ENCODE measurements around the gene FGF8.

FGF8 gene

GRCh38 chr10:101723176-101723575, 52.7 kb downstream of the FGF8 start:
- in situ Hi-C loops (cut with MboI; ENCODE audit: low pct_unique_long_range_greater_than_20kb, low sequenced_read_pairs, unreplicated experiment) = no loop called here
- no peak for DNase-seq (ENCODE audit: low spot score)
- no peak for TF ChIP-seq CTCF (IDR thresholded peaks at IDR 0.05; ENCODE audit: extremely low read depth, insufficient read depth, missing control alignments)

- no peak for TF ChIP-seq CTCF (IDR thresholded peaks at IDR 0.05; ENCODE audit: extremely low read depth, insufficient read depth, missing control alignments)
- no peak for DNase-seq (ENCODE audit: low spot score)
- in situ Hi-C loops (cut with MboI; ENCODE audit: low pct_unique_long_range_greater_than_20kb, low sequenced_read_pairs, unreplicated experiment) = no loop called here
Measured at GRCh38 chr10:101721806-101722205, 54.1 kb downstream of the FGF8 start.

- no peak for TF ChIP-seq CTCF (IDR thresholded peaks at IDR 0.05; ENCODE audit: extremely low read depth, insufficient read depth, missing control alignments)
- in situ Hi-C loops (cut with MboI; ENCODE audit: low pct_unique_long_range_greater_than_20kb, low sequenced_read_pairs, unreplicated experiment) = no loop called here
Measured at GRCh38 chr10:101720606-101721230, 55.2 kb downstream of the FGF8 start.

More at GRCh38 chr10:101720606-101721230, 55.2 kb downstream of the FGF8 start:
- no peak for DNase-seq (ENCODE audit: low spot score)
